ENCODE results near the gene KCNAB1.

DNA sequence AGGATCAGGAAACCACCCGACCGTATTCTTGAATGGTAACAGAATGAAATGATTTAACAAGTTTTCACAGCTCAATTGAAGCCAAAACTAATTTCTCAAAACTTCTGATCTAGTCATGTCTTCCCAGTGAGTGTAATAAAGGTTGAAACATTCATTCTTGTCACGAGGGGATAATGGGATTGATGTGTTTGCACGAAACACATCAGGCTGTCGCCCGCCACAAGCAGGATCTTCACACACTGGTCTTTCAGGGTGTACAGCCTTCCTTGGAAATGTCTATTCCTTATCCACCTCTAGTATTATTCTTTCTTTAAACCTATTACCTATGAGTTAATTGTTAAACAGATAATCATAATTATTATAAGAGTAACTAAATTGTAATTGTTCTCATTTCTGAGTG is 94.3 kb downstream of the KCNAB1 start:
- no peak for TF ChIP-seq EP300 (IDR thresholded peaks at IDR 0.05; ENCODE audit: low read depth)
- no peak for TF ChIP-seq POLR2A (IDR thresholded peaks at IDR 0.05)

All from transverse colon (tissue), 1 donor.